ENCODE results near the gene RAPH1.
"Not testable (repeated sequence)": the region's sequence is repeated elsewhere in the genome, so short reads cannot be mapped to it uniquely, and the experiment has no call there.

RAPH1 gene

DNA sequence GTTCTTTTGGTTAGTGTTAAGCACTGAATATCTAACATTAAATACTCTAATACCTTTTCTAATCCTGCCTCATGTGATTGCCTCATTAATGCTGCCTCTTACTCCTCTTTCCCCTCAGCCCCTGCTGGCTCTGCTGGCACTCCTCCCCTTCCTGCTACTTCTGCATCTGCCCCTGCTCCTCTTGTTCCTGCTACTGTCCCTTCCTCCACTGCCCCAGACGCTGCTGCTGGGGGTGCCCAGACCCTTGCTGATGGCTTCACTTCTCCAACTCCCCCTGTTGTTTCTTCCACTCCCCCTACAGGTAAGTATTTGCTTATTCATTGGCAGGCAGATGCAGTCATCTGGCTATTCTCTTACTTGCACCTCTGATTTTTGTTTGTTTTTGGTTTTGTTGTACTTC is 138.4 kb downstream of the RAPH1 start:
- H3K9me3 ChIP-seq (ENCODE audit: low read depth, low read length), result no peaks in the 10 kb centered on the region
- H3K36me3 ChIP-seq (ENCODE audit: insufficient read depth, low read length), result peaks cover 25% of the 10 kb centered on the region
- no peak for TF ChIP-seq FOXP2 (optimal IDR thresholded peaks at IDR 0.05; ENCODE audit: control extremely low read depth, extremely low read length, insufficient read depth)
- no peak for TF ChIP-seq EZH2 (IDR thresholded peaks at IDR 0.05)
- no peak for TF ChIP-seq POLR2AphosphoS5 (IDR thresholded peaks at IDR 0.05; ENCODE audit: borderline replicate concordance, low read depth, low read length)
- no peak overlapping the region for H3K4me3 ChIP-seq
- H3K27ac ChIP-seq, result no peak overlapping the region
- no peak for DNase-seq (ENCODE audit: low read depth, low spot score)
- H3K9ac ChIP-seq (ENCODE audit: insufficient read length), result no peak overlapping the region

GRCh38 chr2:203395858-203396257 is 139.2 kb downstream of the RAPH1 start:
- Histone ChIP-seq H3K9ac (ENCODE audit: insufficient read length) (no peak overlapping the region), H3K4me3 (no peak overlapping the region), H3K9me3 (ENCODE audit: low read depth, low read length) (no peaks in the 10 kb centered on the region), H3K27ac (no peak overlapping the region), H3K36me3 (ENCODE audit: insufficient read depth, low read length) (peaks cover 25% of the 10 kb centered on the region)
- no peak for DNase-seq (ENCODE audit: low read depth, low spot score)
- TF ChIP-seq POLR2AphosphoS5 (IDR thresholded peaks at IDR 0.05; ENCODE audit: borderline replicate concordance, low read depth, low read length) (no peak), EZH2 (IDR thresholded peaks at IDR 0.05) (no peak), FOXP2 (optimal IDR thresholded peaks at IDR 0.05; ENCODE audit: control extremely low read depth, extremely low read length, insufficient read depth) (no peak)

- TF ChIP-seq FOXP2 (optimal IDR thresholded peaks at IDR 0.05; ENCODE audit: control extremely low read depth, extremely low read length, insufficient read depth) (no peak), EZH2 (IDR thresholded peaks at IDR 0.05) (no peak), POLR2AphosphoS5 (IDR thresholded peaks at IDR 0.05; ENCODE audit: borderline replicate concordance, low read depth, low read length) (no peak)
- H3K4me3 ChIP-seq, result no peak overlapping the region
- no peaks in the 10 kb centered on the region for H3K9me3 ChIP-seq (ENCODE audit: low read depth, low read length)
- H3K27ac ChIP-seq, result no peak overlapping the region
- no peak for DNase-seq (ENCODE audit: low read depth, low spot score)
- peaks cover 26% of the 10 kb centered on the region for H3K36me3 ChIP-seq (ENCODE audit: insufficient read depth, low read length)
- no peak overlapping the region for H3K9ac ChIP-seq (ENCODE audit: insufficient read length)
Measured at GRCh38 chr2:203394519-203395227, 140.4 kb downstream of the RAPH1 start.

DNA sequence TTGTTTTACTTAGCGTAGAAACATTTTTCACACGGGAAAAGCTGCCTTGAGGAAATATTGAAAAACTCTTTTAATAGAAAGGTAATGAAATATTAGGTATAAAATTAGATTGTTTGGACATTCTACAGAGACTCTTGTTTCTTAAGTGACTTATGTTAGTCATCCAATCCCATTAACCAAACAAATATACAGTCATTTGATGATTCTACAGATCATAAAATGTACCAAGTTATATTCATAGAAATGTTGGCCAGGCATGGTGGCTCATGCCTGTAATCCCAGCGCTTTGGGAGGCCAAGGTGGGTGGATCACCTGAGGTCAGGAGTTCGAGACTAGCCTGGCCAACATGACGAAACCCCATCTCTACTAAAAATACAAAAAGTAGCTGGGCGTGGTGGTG is 146.9 kb downstream of the RAPH1 start:
- not testable (repeated sequence) for H3K4me3 ChIP-seq; H3K27ac ChIP-seq; DNase-seq (ENCODE audit: low read depth, low spot score); H3K9me3 ChIP-seq (ENCODE audit: low read depth, low read length); H3K9ac ChIP-seq (ENCODE audit: insufficient read length)
- peaks cover 14% of the 10 kb centered on the region for H3K36me3 ChIP-seq (ENCODE audit: insufficient read depth, low read length)

DNA sequence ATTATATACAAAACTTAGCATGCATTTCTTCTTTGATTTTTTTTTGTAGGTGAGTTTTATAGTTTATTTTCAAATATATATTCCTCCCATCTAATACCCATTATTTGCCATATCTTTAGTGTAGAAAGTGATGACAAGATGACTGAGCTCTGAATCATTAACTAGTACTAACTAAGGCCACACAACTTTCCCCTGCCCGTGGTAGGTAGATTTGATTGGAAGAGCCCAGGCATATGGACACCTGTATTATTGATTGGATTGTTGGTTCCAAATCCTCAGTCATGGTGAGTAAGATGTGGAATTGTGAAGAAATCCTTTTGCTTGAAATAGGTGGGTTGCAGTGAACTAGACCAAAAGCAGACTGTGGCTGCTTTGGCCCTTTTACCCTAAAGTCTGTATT is 152.1 kb downstream of the RAPH1 start:
- H3K27ac ChIP-seq, result no peak overlapping the region
- TF ChIP-seq FOXP2 (optimal IDR thresholded peaks at IDR 0.05; ENCODE audit: control extremely low read depth, extremely low read length, insufficient read depth) (no peak), EZH2 (IDR thresholded peaks at IDR 0.05) (no peak), POLR2AphosphoS5 (IDR thresholded peaks at IDR 0.05; ENCODE audit: borderline replicate concordance, low read depth, low read length) (no peak)
- no peak for DNase-seq (ENCODE audit: low read depth, low spot score)
- no peak overlapping the region for H3K9ac ChIP-seq (ENCODE audit: insufficient read length)
- H3K4me3 ChIP-seq, result no peak overlapping the region
- no peaks in the 10 kb centered on the region for H3K9me3 ChIP-seq (ENCODE audit: low read depth, low read length)
- H3K36me3 ChIP-seq (ENCODE audit: insufficient read depth, low read length), result peaks cover 6% of the 10 kb centered on the region

GRCh38 chr2:203379156-203379555 is 155.9 kb downstream of the RAPH1 start:
- H3K4me3 ChIP-seq, result no peak overlapping the region
- TF ChIP-seq POLR2AphosphoS5 (IDR thresholded peaks at IDR 0.05; ENCODE audit: borderline replicate concordance, low read depth, low read length), result no peak
- TF ChIP-seq EZH2 (IDR thresholded peaks at IDR 0.05), result no peak
- no peak for TF ChIP-seq FOXP2 (optimal IDR thresholded peaks at IDR 0.05; ENCODE audit: control extremely low read depth, extremely low read length, insufficient read depth)
- H3K27ac ChIP-seq, result no peak overlapping the region
- no peak overlapping the region for H3K9ac ChIP-seq (ENCODE audit: insufficient read length)
- H3K36me3 ChIP-seq (ENCODE audit: insufficient read depth, low read length), result peaks cover 10% of the 10 kb centered on the region
- DNase-seq (ENCODE audit: low read depth, low spot score), result no peak
- no peaks in the 10 kb centered on the region for H3K9me3 ChIP-seq (ENCODE audit: low read depth, low read length)

- no peak overlapping the region for H3K9ac ChIP-seq (ENCODE audit: insufficient read length)
Measured at GRCh38 chr2:203376173-203376572, 158.9 kb downstream of the RAPH1 start.

GRCh38 chr2:203372706-203373105 is 162.4 kb downstream of the RAPH1 start:
- not testable (repeated sequence) for H3K27ac ChIP-seq; H3K9ac ChIP-seq (ENCODE audit: insufficient read length); H3K9me3 ChIP-seq (ENCODE audit: low read depth, low read length); DNase-seq (ENCODE audit: low read depth, low spot score); H3K4me3 ChIP-seq
- peaks cover 18% of the 10 kb centered on the region for H3K36me3 ChIP-seq (ENCODE audit: insufficient read depth, low read length)

More at GRCh38 chr2:203376173-203376572, 158.9 kb downstream of the RAPH1 start:
- peaks cover 6% of the 10 kb centered on the region; the same call in 1 of the 2 replicates for H3K36me3 ChIP-seq (ENCODE audit: insufficient read depth, low read length)
- no peak overlapping the region for H3K27ac ChIP-seq
- TF ChIP-seq FOXP2 (optimal IDR thresholded peaks at IDR 0.05; ENCODE audit: control extremely low read depth, extremely low read length, insufficient read depth) (no peak), EZH2 (IDR thresholded peaks at IDR 0.05) (no peak), POLR2AphosphoS5 (IDR thresholded peaks at IDR 0.05; ENCODE audit: borderline replicate concordance, low read depth, low read length) (no peak)
- no peak overlapping the region for H3K4me3 ChIP-seq
- no peaks in the 10 kb centered on the region for H3K9me3 ChIP-seq (ENCODE audit: low read depth, low read length)
- DNase-seq (ENCODE audit: low read depth, low spot score), result no peak
